GM12878 (cell line): Measurements from ENCODE around the gene PRRX1. TPM values are rescaled to one million over a fixed set of nuclear protein-coding genes. Genes with fewer than 3 reads are reported as not detected.

ENCODE experiments used
- ATAC-seq: fragments of 200-7000 bp; cut with Tn5 transposase; 3 replicates; pipeline ENCODE4 v1.9.1; 2020; ENCODE audit warnings: mild to moderate bottlenecking, moderate library complexity
- BruUV-seq: library from RNA; stranded (reverse); fragments of 400-500 nt; replicated peaks from 2 replicates; lab custom pipeline; 2021; lab: Mats Ljungman, UMichigan
- CTCF ChIA-PET: fragments of 300-600 bp; sonication (Branson Sonifier 250); formaldehyde crosslinking; extraction: SDS; loops from one replicate; lab custom pipeline; 2021; ENCODE audit warnings: inconsistent platforms; lab: Yijun Ruan, JAX
- POLR2A ChIA-PET: fragments of 350-600 bp; formaldehyde crosslinking; extraction: SDS; loops from one replicate; lab custom pipeline; 2021; ENCODE audit warnings: inconsistent platforms; lab: Charles Lee
- RAD21 ChIA-PET: fragments of 300-600 bp; sonication (Branson Sonifier 250); formaldehyde crosslinking; loops from one replicate; lab custom pipeline; 2023; ENCODE audit warnings: antibody characterized with exemption; ENCODE audit not compliant: unreplicated experiment; lab: Charles Lee
- SMC1A ChIA-PET: fragments of 300-600 bp; sonication (Branson Sonifier 250); formaldehyde crosslinking; loops from one replicate; lab custom pipeline; 2023; ENCODE audit not compliant: unreplicated experiment, uncharacterized antibody; lab: Charles Lee
- DNase-seq: peaks from one replicate; pipeline ENCODE4 v3.0.0-alpha.2; 2011; ENCODE audit warnings: low read depth, low spot score
- FAIRE-seq: peaks from 3 replicates; lab custom pipeline; 2011; peaks lifted over from hg19 to GRCh38; lab: Jason Lieb, UNC
- H2AFZ ChIP-seq: 2 replicates; pipeline ENCODE4 v1.6.0; 2011; ENCODE audit warnings: low read depth, low read length, control low read depth; ENCODE audit not compliant: control insufficient read depth
- H3K27ac ChIP-seq: 2 replicates; pipeline ENCODE4 v1.5.1; 2011; ENCODE audit warnings: control low read depth; ENCODE audit not compliant: control insufficient read depth, insufficient read depth
- H3K27me3 ChIP-seq, 2 experiments: replicated peaks in 1 of 2; 2 replicates each; pipeline versions ENCODE4 v1.6.0 to v1.6.1; 2011; ENCODE audit warnings: low read length in 1 of 2; ENCODE audit not compliant: control insufficient read depth in 2 of 2, insufficient read depth in 2 of 2
- H3K36me3 ChIP-seq, 2 experiments: 2 replicates each; pipeline ENCODE4 v1.5.1; 2011; ENCODE audit warnings: low read length in 1 of 2; ENCODE audit not compliant: control insufficient read depth in 2 of 2, insufficient read depth in 2 of 2
- H3K4me1 ChIP-seq: 2 replicates; pipeline ENCODE4 v1.6.1; 2011; ENCODE audit warnings: mild to moderate bottlenecking, low read length, moderate library complexity, mixed read lengths; ENCODE audit not compliant: control insufficient read depth, insufficient read depth
- H3K4me2 ChIP-seq: 2 replicates; pipeline ENCODE4 v1.6.0; 2011; ENCODE audit warnings: control low read depth; ENCODE audit not compliant: control insufficient read depth, insufficient read depth
- H3K4me3 ChIP-seq: fragments of 200-600 bp; sonication (generic); 2 replicates; pipeline ENCODE4 v1.5.1; 2016
- H3K79me2 ChIP-seq: 2 replicates; pipeline ENCODE4 v1.6.0; 2011; ENCODE audit warnings: low read length; ENCODE audit not compliant: control insufficient read depth, insufficient read depth
- H3K9ac ChIP-seq: 2 replicates; pipeline ENCODE4 v1.8.0; 2011; ENCODE audit warnings: low read length, control low read depth, mixed read lengths; ENCODE audit not compliant: control insufficient read depth, insufficient read depth
- H3K9me3 ChIP-seq: replicated peaks from 3 replicates; pipeline ENCODE4 v1.5.1; 2011; ENCODE audit warnings: mild to moderate bottlenecking, low read length; ENCODE audit not compliant: control insufficient read depth, insufficient read depth
- H4K20me1 ChIP-seq: 2 replicates; pipeline ENCODE4 v1.6.0; 2011; ENCODE audit not compliant: control insufficient read depth, insufficient read depth
- CHD1 ChIP-seq: IDR thresholded peaks from 2 replicates; pipeline ENCODE4 v1.6.1; 2012; ENCODE audit warnings: low read depth, low read length, improper control_type of control experiment
- CHD2 ChIP-seq: IDR thresholded peaks from 2 replicates; pipeline ENCODE4 v1.6.1; 2011; ENCODE audit warnings: low read depth, low read length, improper control_type of control experiment, borderline replicate concordance
- CHD4 ChIP-seq: fragments of 200-600 bp; sonication (generic); IDR thresholded peaks from 2 replicates; pipeline ENCODE4 v1.6.1; 2016; ENCODE audit warnings: mild to moderate bottlenecking
- EED ChIP-seq: sonication (generic); IDR thresholded peaks from 2 replicates; pipeline ENCODE4 v1.6.1; 2016; ENCODE audit warnings: antibody characterized with exemption, low read depth
- FOXM1 ChIP-seq: IDR thresholded peaks from 2 replicates; pipeline ENCODE4 v1.6.1; 2012; ENCODE audit warnings: low read depth, mild to moderate bottlenecking, inconsistent platforms, low read length, moderate library complexity
- GABPA ChIP-seq: IDR thresholded peaks from 2 replicates; pipeline ENCODE4 v1.6.1; 2014; ENCODE audit warnings: antibody characterized with exemption, low read depth, mild to moderate bottlenecking, inconsistent platforms
- HDAC2 ChIP-seq: fragments of 200-600 bp; sonication (generic); IDR thresholded peaks from 2 replicates; pipeline ENCODE4 v1.6.1; 2017
- JUNB ChIP-seq: IDR thresholded peaks from 2 replicates; pipeline ENCODE4 v1.6.1; 2016; ENCODE audit warnings: antibody characterized with exemption, mild to moderate bottlenecking
- MEF2A ChIP-seq: IDR thresholded peaks from 2 replicates; pipeline ENCODE4 v1.6.1; 2011; ENCODE audit warnings: low read depth, mild to moderate bottlenecking, low read length, moderate library complexity; ENCODE audit not compliant: insufficient read depth
- POLR2AphosphoS2 ChIP-seq: IDR thresholded peaks from 2 replicates; pipeline ENCODE4 v1.6.1; 2011; ENCODE audit warnings: low read depth, mild to moderate bottlenecking, low read length, improper control_type of control experiment, moderate library complexity
- REST ChIP-seq: IDR thresholded peaks from 2 replicates; pipeline ENCODE4 v1.6.1; 2012; ENCODE audit warnings: mild to moderate bottlenecking, low read depth, low read length
- SKIL ChIP-seq: fragments of 450-650 bp; IDR thresholded peaks from 2 replicates; pipeline ENCODE4 v1.6.1; 2017; ENCODE audit warnings: mild to moderate bottlenecking, low read depth, inconsistent platforms; ENCODE audit not compliant: poor library complexity, severe bottlenecking
- SMAD1 ChIP-seq: fragments of 450-650 bp; IDR thresholded peaks from 2 replicates; pipeline ENCODE4 v1.6.1; 2018; ENCODE audit warnings: mild to moderate bottlenecking, low read depth; ENCODE audit not compliant: partially characterized antibody
- SREBF2 ChIP-seq: IDR thresholded peaks from 2 replicates; pipeline ENCODE4 v1.6.1; 2012; ENCODE audit warnings: mild to moderate bottlenecking, low read length
- WGBS: methylation state at CpG from one replicate; pipeline ENCODE4 v1.1.6; 2016; ENCODE audit warnings: low lambda C conversion rate; ENCODE audit not compliant: insufficient replicate concordance, insufficient coverage; ENCODE audit errors: missing lambda C conversion rate; 5-methylcytosine and 5-hydroxymethylcytosine counted together
- in situ Hi-C: fragments of 300-500 bp; cut with MboI; formaldehyde crosslinking; loops from 9 replicates; pipeline ENCODE4 v1.14.3; 2018; ENCODE audit warnings: mixed read lengths
- intact Hi-C: fragments of 100-400 bp; cut with micrococcal nuclease; formaldehyde crosslinking; loops from one replicate; pipeline ENCODE4 v1.14.2; 2022; ENCODE audit not compliant: unreplicated experiment
- polyA plus RNA-seq, 11 experiments: library from polyadenylated mRNA; depleted of rRNA in 4 of 11; unstranded in 6 of 11; stranded (reverse) in 5 of 11; fragments of >200 nt; fragmentation: Nextera tagmentation in 4 of 11; fragmentation: Illumina TruSeq in 1 of 11; extraction: Ambion mirVana in 4 of 11; extraction: Trizol in 1 of 11; gene quantifications; 1 replicate in 1 of 11; 2 replicates in 10 of 11; pipeline versions ENCODE4 v1.2.1 to v1.2.3, GENCODE V29; 2011 to 2016; ENCODE audit warnings: inconsistent platforms in 2 of 11, missing spikeins in 2 of 11, low read depth in 1 of 11
- total RNA-seq, 4 experiments: library from RNA; depleted of rRNA in 3 of 4; stranded (reverse); fragments of >200 nt in 3 of 4; fragmentation: Illumina TruSeq in 1 of 4; extraction: Trizol in 1 of 4; gene quantifications; 2 replicates each; pipeline versions ENCODE4 v1.2.1 to v1.2.3, GENCODE V29; 2013 to 2021

Gene PRRX1
- total and polyA plus RNA-seq, 10 of the 15 experiments (the other 5 are each of a cell fraction or from before 2014, with no cell fraction given) = 0.42 to 64.6 (median 1.5) TPM

GRCh38 chr1:170729225-170730002 lies 65.5 kb downstream of the PRRX1 start (continued):
- TF ChIP-seq REST = no peak
- TF ChIP-seq JUNB = no peak
- TF ChIP-seq HDAC2 = no peak
- TF ChIP-seq CHD4 = no peak
- no peak for TF ChIP-seq SREBF2
- TF ChIP-seq CHD2 = no peak
- TF ChIP-seq, all 136 proteins: peak for 0

GRCh38 chr1:170730014-170730413 lies 66.1 kb downstream of the PRRX1 start:
- intact Hi-C loops = no loop called here

More at GRCh38 chr1:170730014-170730413, 66.1 kb downstream of the PRRX1 start:
- Histone ChIP-seq H3K4me3 (no peak overlapping the region), H3K27ac (no peak overlapping the region), H3K4me1 (no peaks in the 10 kb centered on the region), H3K27me3 (no peaks in the 10 kb centered on the region; a peak in 1 of 4 replicates), H3K4me2 (no peak overlapping the region), H3K9ac (no peak overlapping the region), H3K79me2 (no peaks in the 10 kb centered on the region), H3K9me3 (no peaks in the 10 kb centered on the region), H2AFZ (no peak overlapping the region), H3K36me3 (no peaks in the 10 kb centered on the region), H4K20me1 (no peaks in the 10 kb centered on the region)
- no peak for FAIRE-seq
- DNase-seq = no peak
- no TSS peak for BruUV-seq
- CTCF ChIA-PET = interaction anchor here (1.2 kb wide), 1 partner anchor 13 kb away, joined by 3 read pairs; no protein-coding TSS in a partner anchor
- SMC1A ChIA-PET = interaction anchor here (1.0 to 2.1 kb wide), 5 partner anchors 8 to 45 kb away, joined by 3 to 7 read pairs (median 4); no protein-coding TSS in a partner anchor
- ATAC-seq = no peak
- in situ Hi-C loops = no loop called here
- 20% methylated on average over 6 of the region's 6 CpGs for WGBS
- RAD21 ChIA-PET = interaction anchor here (0.9 kb wide), 1 partner anchor 29 kb away, joined by 3 read pairs; no protein-coding TSS in a partner anchor
- TF ChIP-seq SKIL = no peak
- TF ChIP-seq MEF2A = no peak
- no peak for TF ChIP-seq HDAC2
- no peak for TF ChIP-seq FOXM1
- no peak for TF ChIP-seq CHD1
- TF ChIP-seq SMAD1 = no peak
- TF ChIP-seq EED = no peak
- TF ChIP-seq GABPA = no peak
- no peak for TF ChIP-seq POLR2AphosphoS2
- POLR2A ChIA-PET = interaction anchor here (0.6 kb wide), 1 partner anchor 43 kb away, joined by 3 read pairs; no protein-coding TSS in a partner anchor
